Stimulated activated CD8-positive, alpha-beta memory T cell treated with anti-CD3 and anti-CD28 coated beads, Interleukin-12 subunit alpha, Interleukin-12 subunit beta, amount 100 ng/mL, for 24 hours (primary cell): ENCODE measurements around the gene INVS.
A peak's percentile ranks its signal among the peaks of the same experiment; 100 is the strongest.
"Not testable (repeated sequence)": the region's sequence is repeated elsewhere in the genome, so short reads cannot be mapped to it uniquely, and the experiment has no call there.

Source experiments
- DNase-seq: peaks from one replicate; pipeline ENCODE4 v3.0.0-alpha.2; 2020; ENCODE audit errors: extremely low read depth

Gene INVS

DNA sequence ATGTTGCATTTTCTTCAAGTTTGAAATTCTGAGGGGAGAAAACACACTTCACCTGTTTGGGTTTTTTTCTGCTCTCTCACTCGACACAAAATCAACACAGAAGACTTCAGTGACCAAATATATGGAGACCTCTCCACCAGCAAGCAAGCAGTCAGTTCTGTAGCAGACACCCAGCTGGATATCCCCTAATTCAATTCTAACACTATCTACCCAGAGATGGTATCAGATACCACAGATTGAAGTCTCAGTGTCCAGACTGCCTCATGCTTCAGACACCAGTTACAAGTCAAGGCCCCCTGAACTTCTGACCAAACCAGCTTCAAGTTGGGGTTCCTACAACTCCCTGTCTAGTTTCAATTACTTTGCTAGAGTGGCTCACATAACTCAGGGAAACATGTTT, 97.8 kb downstream of the INVS start:
- DNase-seq, result no peak

GRCh38 chr9:100197553-100197952, 98.5 kb downstream of the INVS start:
- DNase-seq, result no peak

DNA sequence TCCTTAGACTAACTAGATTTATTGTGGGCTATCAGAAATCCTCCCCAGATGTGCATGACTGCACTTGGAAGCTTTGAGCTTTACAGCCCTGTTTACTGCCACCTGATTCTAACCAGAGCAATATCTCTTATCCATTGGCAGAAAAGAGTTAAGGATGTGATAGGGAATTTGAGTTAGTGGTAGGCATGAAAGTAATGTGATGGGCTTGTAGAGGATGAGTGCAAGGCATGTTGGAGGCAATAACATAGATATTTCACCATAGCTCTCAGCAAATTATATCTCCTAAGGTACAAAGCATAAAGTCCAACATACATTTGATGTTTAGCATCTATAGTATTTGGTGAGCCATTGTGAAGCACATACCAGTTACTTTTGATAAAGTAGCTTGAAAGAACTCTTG, 103.8 kb downstream of the INVS start:
- no peak for DNase-seq

DNA sequence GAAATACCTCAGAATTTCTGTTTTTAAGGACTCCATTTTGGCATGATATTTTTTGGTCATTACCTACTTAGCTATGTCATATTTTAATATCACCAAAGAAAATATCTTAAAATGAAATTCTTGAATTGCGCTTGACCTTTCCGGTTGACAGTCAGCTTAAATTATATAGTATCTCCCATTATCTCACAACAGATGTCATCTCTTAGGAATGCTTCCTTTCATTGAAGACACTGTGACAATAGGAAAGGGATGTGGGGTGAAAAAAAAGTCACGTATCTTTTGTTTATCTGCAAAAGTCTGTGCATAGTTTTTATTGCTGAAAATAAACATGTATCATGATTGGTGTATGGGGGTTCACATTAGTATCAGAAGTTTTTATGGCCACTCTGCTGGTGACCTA, 105.8 kb downstream of the INVS start:
- DNase-seq, result no peak

- DNase-seq, result no peak
Measured at GRCh38 chr9:100206899-100207298, 107.9 kb downstream of the INVS start.

GRCh38 chr9:100208673-100209072, 109.6 kb downstream of the INVS start:
- no peak for DNase-seq

GRCh38 chr9:100211476-100211875, 112.4 kb downstream of the INVS start:
- DNase-seq, result no peak

GRCh38 chr9:100213730-100214477, 114.9 kb downstream of the INVS start:
- DNase-seq, result no peak

DNA sequence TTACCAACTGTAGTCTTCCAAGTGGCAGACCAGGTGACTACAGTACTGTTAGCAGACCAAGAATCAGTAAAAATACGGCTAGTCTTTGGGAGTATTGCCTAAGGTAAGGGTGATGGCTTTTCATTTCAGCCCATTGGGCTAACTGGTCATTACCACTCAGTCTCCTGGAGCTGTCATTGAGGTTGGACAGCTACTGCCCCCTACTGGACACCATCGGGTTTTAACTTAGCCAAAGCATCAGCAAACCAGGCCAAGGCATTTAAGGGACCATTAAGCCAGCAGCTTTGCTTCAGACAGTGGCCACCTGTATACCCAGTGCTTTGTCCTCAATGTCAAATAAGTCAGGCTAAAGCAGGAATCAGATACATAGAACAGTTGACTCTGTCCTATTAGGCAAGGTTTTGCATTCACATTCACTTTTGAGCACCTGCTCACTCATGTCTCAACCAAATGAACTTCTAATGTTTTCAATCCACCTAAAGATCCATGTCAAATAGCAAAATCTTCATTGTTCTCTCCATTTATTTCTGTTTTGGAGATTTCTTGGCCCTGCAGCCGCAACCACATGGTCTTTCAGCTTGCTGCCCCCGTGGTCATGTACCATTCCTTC, 117.2 kb downstream of the INVS start:
- DNase-seq, result peak; percentile 14

DNA sequence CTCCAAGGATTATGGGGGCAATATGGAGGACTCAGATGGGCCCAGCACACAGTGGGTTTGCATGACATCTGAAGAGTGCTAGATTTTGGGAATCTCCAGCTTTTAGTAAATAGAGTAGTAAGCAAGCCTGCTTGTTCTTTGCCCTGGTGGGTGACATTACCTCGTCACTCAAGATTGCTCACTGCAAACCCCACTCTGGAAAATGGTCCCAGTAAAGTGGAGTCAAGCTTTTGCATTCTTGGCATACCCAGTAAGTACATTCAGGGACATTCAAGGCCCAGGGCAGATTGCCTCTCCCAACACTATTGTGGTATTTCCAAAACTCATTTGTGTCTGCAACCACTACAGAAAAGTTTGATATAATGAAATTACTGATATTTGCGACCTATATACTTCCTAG, 118.5 kb downstream of the INVS start:
- DNase-seq, result no peak

DNA sequence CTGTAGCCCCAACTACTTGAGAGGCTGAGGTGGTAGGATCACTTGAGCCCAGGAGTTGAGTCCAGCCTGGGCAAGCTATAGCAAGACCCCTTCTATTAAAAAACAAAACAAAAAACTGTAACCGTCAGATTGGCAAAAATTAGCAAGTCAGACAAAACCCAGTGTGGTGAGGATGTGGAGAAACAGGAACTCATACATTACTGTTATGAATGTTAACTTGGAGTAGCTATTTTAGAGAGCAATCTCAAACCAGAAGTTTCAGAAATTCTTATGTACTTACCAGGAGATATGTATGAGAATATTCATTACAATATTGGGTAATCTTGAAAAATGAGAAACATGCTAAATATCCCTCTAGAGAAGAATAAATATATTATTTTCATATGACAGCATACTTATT, 120.3 kb downstream of the INVS start:
- DNase-seq, result no peak

DNA sequence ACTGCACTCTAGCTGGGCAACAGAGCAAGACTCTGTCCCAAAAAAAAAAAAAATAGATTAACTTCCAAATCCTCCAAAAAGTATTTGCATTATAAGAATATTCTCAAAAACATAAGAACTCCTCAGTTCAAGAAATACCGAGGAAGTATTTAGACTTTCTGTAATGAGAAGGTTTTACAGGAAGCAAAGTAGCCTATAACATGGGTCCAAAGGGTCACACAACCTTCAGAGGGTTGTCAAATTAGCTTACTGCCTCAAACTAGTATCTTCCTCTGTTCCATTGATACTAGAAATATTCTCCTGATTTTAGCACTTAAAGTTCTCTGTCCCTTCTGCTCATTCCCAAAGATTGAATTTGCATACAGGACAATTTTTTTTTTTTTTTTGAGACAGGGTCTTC, 121.9 kb downstream of the INVS start:
- DNase-seq, result no peak

DNA sequence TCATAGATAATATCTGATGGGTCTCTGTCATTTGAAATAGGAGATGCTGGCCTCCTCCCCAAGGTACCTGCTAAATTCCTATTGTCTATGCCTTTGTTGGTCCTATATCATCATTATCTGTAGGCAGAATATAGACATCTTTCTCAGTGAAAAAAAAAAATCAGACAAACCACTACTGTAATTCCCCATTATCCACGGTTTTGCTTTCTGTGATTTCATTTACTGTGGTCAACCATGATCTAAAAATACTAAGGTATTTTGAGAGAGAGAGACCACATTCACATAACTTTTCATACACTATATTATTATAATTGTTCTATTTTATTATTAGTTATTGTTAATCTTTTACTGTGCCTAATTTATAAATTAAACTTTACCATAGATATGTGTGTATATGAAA, 122.5 kb downstream of the INVS start:
- DNase-seq, result no peak

DNA sequence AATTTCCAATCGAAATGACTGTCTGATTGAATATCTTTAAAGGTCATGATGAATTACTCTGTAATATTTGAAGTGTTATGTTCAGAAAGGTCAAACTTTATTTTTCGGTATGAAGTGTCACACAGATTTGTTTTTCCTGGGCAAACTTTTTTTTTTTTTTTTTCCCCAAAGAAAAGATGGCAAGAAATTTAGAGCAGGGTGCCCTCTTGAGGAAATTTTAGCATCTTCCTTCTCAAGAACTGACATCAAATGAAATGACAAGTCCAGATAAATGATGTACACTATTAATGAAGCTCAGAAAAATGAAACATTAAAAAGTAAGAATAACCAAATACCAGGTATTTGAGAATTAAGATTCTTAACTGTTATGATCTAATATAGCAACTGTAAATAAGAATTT, 123.6 kb downstream of the INVS start:
- no peak for DNase-seq

GRCh38 chr9:100227636-100228035, 128.6 kb downstream of the INVS start:
- DNase-seq, result no peak

DNA sequence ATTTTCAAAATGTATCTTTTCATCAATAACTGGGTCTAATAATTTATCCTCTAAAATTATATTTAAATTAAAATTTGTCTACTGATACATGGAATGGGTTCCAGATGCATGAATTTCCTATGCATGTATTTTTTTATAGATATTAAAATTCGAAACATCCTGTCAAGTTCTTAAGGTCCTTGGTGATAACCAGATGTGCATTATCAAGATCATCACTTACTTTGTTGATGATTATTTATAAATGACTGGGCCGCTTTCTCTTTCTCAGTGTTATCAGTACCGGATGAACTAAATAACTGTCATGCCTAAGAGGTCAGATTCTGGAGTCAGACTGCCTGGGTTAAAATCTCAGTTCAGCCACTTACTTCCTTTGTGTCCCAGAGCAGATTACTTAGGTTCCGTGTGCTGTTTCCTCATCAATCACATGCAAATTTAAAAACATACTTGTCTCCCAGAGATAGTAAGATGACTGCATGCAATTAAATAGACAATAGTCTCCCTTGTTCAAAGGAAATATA, 129.4 kb downstream of the INVS start:
- DNase-seq, result no peak

DNA sequence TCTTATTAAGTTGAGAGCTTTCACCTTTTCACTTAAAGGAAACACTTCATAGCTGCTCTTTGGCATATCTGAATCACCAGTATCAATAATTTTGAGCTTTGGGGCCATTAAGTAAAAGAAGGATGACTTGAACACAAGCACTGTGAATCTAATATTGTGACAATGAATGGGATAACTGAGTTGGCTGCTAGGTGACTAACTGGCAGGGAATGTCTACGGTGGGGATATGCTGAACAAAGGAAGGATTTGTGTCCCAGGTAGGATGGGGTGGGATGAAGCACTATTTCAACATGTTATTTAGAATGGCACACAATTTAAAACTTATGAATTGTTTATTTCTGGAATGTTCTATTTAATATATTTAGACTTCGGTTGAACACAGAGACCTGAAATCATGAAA, 130.1 kb downstream of the INVS start:
- no peak for DNase-seq

- no peak for DNase-seq
Measured at GRCh38 chr9:100229561-100229960, 130.5 kb downstream of the INVS start.

DNA sequence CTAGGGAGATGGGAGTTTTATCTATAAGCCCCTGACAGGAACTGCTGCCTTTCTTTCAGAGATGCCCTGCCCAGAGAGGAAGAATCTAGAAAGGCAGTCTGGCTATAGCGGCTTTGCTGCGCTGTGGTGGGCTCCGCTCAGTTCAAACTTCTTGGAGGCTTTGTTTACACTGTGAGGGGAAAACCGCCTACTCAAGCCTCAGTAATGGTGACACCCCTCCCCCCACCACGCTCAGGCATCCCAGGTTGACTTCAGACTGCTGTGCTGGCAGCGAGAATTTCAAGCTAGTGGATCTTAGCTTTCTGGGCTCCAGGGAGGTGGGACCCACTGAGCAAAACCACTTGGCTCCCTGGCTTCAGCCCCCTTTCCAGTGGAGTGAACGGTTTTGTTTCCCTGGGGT, 137.9 kb downstream of the INVS start:
- not testable (repeated sequence) for DNase-seq

- no peak for DNase-seq
Measured at GRCh38 chr9:100240512-100240911, 141.5 kb downstream of the INVS start.

DNA sequence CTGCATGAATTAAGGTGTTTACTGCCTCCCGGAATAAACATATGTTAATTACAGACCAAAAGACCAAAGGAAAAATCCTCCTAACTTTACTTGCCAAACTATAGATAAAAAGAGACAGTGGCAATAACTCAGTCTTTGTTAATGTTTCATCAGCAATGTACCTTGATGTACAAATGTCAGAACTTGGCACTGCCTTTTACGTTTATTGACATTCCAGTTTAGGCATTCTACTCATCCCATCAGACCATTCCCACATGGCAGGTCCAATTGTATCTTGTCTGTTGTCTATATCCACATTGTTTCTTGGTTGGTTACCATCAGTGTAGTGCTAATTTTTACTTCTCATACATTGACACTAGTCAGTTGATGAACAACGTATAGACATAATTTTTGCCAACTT, 168.2 kb downstream of the INVS start:
- DNase-seq, result no peak

DNA sequence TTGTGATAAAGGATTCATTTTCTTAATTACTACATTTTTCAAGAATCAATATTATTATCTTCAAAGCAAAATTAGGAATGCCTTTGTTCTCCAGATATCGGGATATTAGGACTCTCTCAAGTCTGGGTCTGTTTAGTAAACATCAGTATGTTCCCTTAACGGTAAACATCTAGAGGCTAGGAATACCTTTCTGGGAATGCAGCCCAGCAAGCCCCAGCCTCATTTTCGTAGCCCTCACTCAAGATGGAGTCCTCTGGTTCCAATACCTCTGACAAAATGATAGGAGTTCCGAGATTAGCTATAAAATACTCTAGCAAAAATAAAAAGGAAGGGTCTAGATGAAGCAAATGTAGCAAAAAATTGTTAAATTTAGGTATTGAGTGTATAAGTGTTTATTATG, 169.2 kb downstream of the INVS start:
- DNase-seq, result no peak

DNA sequence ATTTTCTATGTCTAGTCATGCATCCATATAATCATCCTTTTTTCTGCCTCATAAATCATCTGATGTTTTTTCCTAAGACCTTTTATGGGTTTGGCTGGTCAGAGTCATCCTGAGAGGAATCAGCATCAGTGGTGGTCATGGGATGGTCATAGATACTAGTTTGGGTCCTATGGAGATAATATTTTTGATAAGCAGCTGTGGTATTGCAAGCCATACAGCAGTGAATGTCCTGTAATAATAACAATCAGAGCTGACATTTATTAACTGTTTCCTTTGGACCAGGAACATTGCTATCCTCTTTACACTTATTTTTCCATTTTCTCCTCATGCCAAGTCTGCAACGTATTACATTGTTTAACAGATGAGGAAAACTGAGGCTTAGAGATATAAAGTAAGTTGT, 170.6 kb downstream of the INVS start:
- no peak for DNase-seq
